NCI-H2107 treated with DMSO at 0.1 percent for 48 hours (cell line): ENCODE data around the gene HOXB4.

Experiments used
- DNase-seq: peaks from one replicate; lab custom pipeline; 2025; ENCODE audit not compliant: unreplicated experiment; lab: John Stamatoyannopoulos, UW

The HOXB4 gene

GRCh38 chr17:48577946-48578615, at the start of gene HOXB4:
HOXB4 (minus strand) TSS chr17:48578350; CDS start chr17:48578319, 31 bp downstream.
- peak; percentile 82 for DNase-seq

- DNase-seq: no peak
These were observed 49.0 kb upstream of the HOXB4 start for GRCh38 chr17:48627118-48627597.

- no peak for DNase-seq
These were observed 48.3 kb upstream of the HOXB4 start, which contains the start of gene HOXB9 for GRCh38 chr17:48626245-48627117. HOXB9 (minus strand) TSS chr17:48626358; CDS start chr17:48626269, 89 bp downstream.

GRCh38 chr17:48625495-48626244, 47.5 kb upstream of the HOXB4 start:
- no peak for DNase-seq

GRCh38 chr17:48624544-48625494, 46.7 kb upstream of the HOXB4 start:
- DNase-seq: no peak

GRCh38 chr17:48624118-48624517, 46.0 kb upstream of the HOXB4 start:
- DNase-seq: no peak

GRCh38 chr17:48623583-48623982, 45.4 kb upstream of the HOXB4 start:
- no peak for DNase-seq

- DNase-seq: no peak
These were observed 44.7 kb upstream of the HOXB4 start for GRCh38 chr17:48622857-48623256.

GRCh38 chr17:48621410-48622392, 43.6 kb upstream of the HOXB4 start:
- no peak for DNase-seq

- no peak for DNase-seq
These were observed 42.5 kb upstream of the HOXB4 start for GRCh38 chr17:48620461-48621139.

- no peak for DNase-seq
These were observed 41.8 kb upstream of the HOXB4 start for GRCh38 chr17:48619826-48620449.

- peak; percentile 75 for DNase-seq
These were observed 40.2 kb upstream of the HOXB4 start for GRCh38 chr17:48618256-48618896.

- DNase-seq: no peak
These were observed 39.5 kb upstream of the HOXB4 start for GRCh38 chr17:48617471-48618255.

GRCh38 chr17:48616717-48617470, 38.7 kb upstream of the HOXB4 start:
- no peak for DNase-seq

GRCh38 chr17:48615963-48616716, 38.0 kb upstream of the HOXB4 start:
- DNase-seq: no peak
